ENCODE data around the gene ACOX3. TPM values are rescaled to one million over a fixed set of nuclear protein-coding genes. Genes with fewer than 3 reads are reported as not detected.

ACOX3 gene
- total and polyA plus RNA-seq, 9 of the 15 experiments (the other 6 are each of a cell fraction or from before 2014, with no cell fraction given), result 0.68 to 7.3 (median 3.7) TPM

GRCh38 chr4:8387615-8388527 is 52.7 kb downstream of the ACOX3 start:
- CTCF ChIA-PET (ENCODE audit: low intra/inter-chr PET ratio), result no interaction called here
- peaks cover 7% of the 10 kb centered on the region; the same call in 1 of the 2 replicates for H4K20me1 ChIP-seq (replicated peaks; ENCODE audit: control insufficient read depth, insufficient read depth, low read length)
- H3K4me3 ChIP-seq, result no peak overlapping the region
- peaks cover 0 to 27% of the 10 kb centered on the region in 2 experiments; a peak in 2 of 5 replicates for H3K4me1 ChIP-seq (replicated peaks in 1 of 2; ENCODE audit: control insufficient read depth in 2 of 2, insufficient read depth in 2 of 2, low read length in 2 of 2)
- POLR2A ChIA-PET, result interaction anchor here (1.8 kb wide), 1 partner anchor 9 kb away, joined by 5 read pairs; no protein-coding TSS in a partner anchor
- no peaks in the 10 kb centered on the region for H3K79me2 ChIP-seq (ENCODE audit: control insufficient read depth, insufficient read depth, low read length)
- H3K4me2 ChIP-seq (ENCODE audit: insufficient read depth, low read length), result no peak overlapping the region
- H3K9ac ChIP-seq (ENCODE audit: insufficient read depth in 1 of 2, low read depth in 2 of 2, low read length in 2 of 2), result no peak overlapping the region
- WGBS (ENCODE audit: insufficient coverage, low coverage, missing lambda C conversion rate), result 45% methylated on average over 27 of the region's 33 CpGs
- in situ Hi-C loops (cut with MboI), result no loop called here
- no peaks in the 10 kb centered on the region for H3K9me3 ChIP-seq (replicated peaks; ENCODE audit: control insufficient read depth, insufficient read depth, low read depth, low read length)
- no peak overlapping the region for H3K27ac ChIP-seq (ENCODE audit: extremely low read depth, low read depth, low read length)
- no peak for FAIRE-seq
- peaks cover 5% of the 10 kb centered on the region for H3K9me1 ChIP-seq (ENCODE audit: control insufficient read depth, insufficient read depth, low read length)
- no peaks in the 10 kb centered on the region for H3K36me3 ChIP-seq (ENCODE audit: control insufficient read depth, insufficient read depth, low read length)
- no peak for DNase-seq (ENCODE audit: extremely low read depth in 1 of 4, low spot score in 3 of 4)
- H2AFZ ChIP-seq (ENCODE audit: low read depth, low read length), result no peak overlapping the region
- intact Hi-C loops (cut with micrococcal nuclease), result no loop called here
- no TSS peak for BruUV-seq (replicated peaks)
- ATAC-seq, result no peak
- peaks cover 0 to 5% of the 10 kb centered on the region in 2 experiments; a peak in 1 of 5 replicates for H3K27me3 ChIP-seq (ENCODE audit: control insufficient read depth in 2 of 2, insufficient read depth in 2 of 2, low read length in 2 of 2)
- no peak for TF ChIP-seq DLX4 (CRISPR knock-in tag; IDR thresholded peaks at IDR 0.05)
- TF ChIP-seq PATZ1 (CRISPR knock-in tag; IDR thresholded peaks at IDR 0.05; ENCODE audit: borderline replicate concordance), result no peak
- no peak for TF ChIP-seq ZNF134 (CRISPR knock-in tag; conservative IDR thresholded peaks at IDR 0.05)
- TF ChIP-seq ZNF212 (CRISPR knock-in tag; IDR thresholded peaks at IDR 0.05), result no peak
- no peak for TF ChIP-seq ZNF232 (CRISPR knock-in tag; IDR thresholded peaks at IDR 0.05)
- TF ChIP-seq ZNF431 (CRISPR knock-in tag; IDR thresholded peaks at IDR 0.05), result no peak
- no peak for TF ChIP-seq DDX20 (tag; IDR thresholded peaks at IDR 0.05; ENCODE audit: low read depth)
- TF ChIP-seq JUN (IDR thresholded peaks at IDR 0.05; ENCODE audit: borderline replicate concordance, low read depth, low read length), result no peak
- TF ChIP-seq JUN (CRISPR knock-in tag; IDR thresholded peaks at IDR 0.05; ENCODE audit: borderline replicate concordance), result no peak
- no peak for TF ChIP-seq VEZF1 (CRISPR knock-in tag; IDR thresholded peaks at IDR 0.05)
- TF ChIP-seq FOXA3 (CRISPR knock-in tag; conservative IDR thresholded peaks at IDR 0.05 in 1 of 2, IDR thresholded peaks at IDR 0.05 in 1 of 2), result no peak
- no peak for TF ChIP-seq SNRNP70 (optimal IDR thresholded peaks at IDR 0.05; ENCODE audit: low read depth, low read length)
- no peak for TF ChIP-seq SIX5 (IDR thresholded peaks at IDR 0.05; ENCODE audit: borderline replicate concordance in 1 of 2, insufficient read depth in 1 of 2, low read depth in 1 of 2, low read length in 2 of 2)
- TF ChIP-seq ILK (tag; IDR thresholded peaks at IDR 0.05; ENCODE audit: borderline replicate concordance, low read depth), result no peak
- TF ChIP-seq KAT7 (CRISPR knock-in tag; IDR thresholded peaks at IDR 0.05; ENCODE audit: borderline replicate concordance), result no peak
- TF ChIP-seq NCOA2 (IDR thresholded peaks at IDR 0.05; ENCODE audit: partially characterized antibody in 2 of 2), result no peak
- no peak for TF ChIP-seq ASH1L (IDR thresholded peaks at IDR 0.05; ENCODE audit: borderline replicate concordance, low read depth, partially characterized antibody)

Measured in K562 (cell line).